Lung (tissue), 12 donors: Measurements from ENCODE around the gene ZC3H11A. TPM values are rescaled to one million over a fixed set of nuclear protein-coding genes. Genes with fewer than 3 reads are reported as not detected.

Experiments used
- ATAC-seq: fragments of 200-7000 bp; cut with Tn5 transposase; one replicate; pipeline ENCODE4 v1.9.1; 2020; ENCODE audit warnings: moderate number of reproducible peaks; ENCODE audit not compliant: insufficient read depth, low FRiP score
- DNase-seq, 3 donors: peaks; one replicate each; pipeline ENCODE4 v3.0.0-alpha.2; 2013 to 2017
- H3K27ac ChIP-seq, 2 donors: one replicate each; pipeline ENCODE4 v1.5.1; 2013; ENCODE audit warnings: mild to moderate bottlenecking in 2 of 2, moderate library complexity in 2 of 2, control low read depth in 1 of 2, inconsistent platforms in 1 of 2, low read depth in 1 of 2, low read length in 1 of 2
- H3K27me3 ChIP-seq, 3 donors: one replicate each; pipeline ENCODE4 v1.5.1; 2013; ENCODE audit warnings: low read length in 2 of 3; ENCODE audit not compliant: control insufficient read depth in 3 of 3, insufficient read depth in 3 of 3
- H3K36me3 ChIP-seq, 4 donors: one replicate each; pipeline ENCODE4 v1.5.1; 2013; ENCODE audit warnings: low read length in 4 of 4, mild to moderate bottlenecking in 1 of 4, moderate library complexity in 1 of 4; ENCODE audit not compliant: control insufficient read depth in 4 of 4, insufficient read depth in 4 of 4
- H3K4me1 ChIP-seq, 5 donors: one replicate each; pipeline ENCODE4 v1.5.1; 2013; ENCODE audit warnings: low read length in 5 of 5, mild to moderate bottlenecking in 2 of 5, moderate library complexity in 1 of 5; ENCODE audit not compliant: control insufficient read depth in 5 of 5, insufficient read depth in 5 of 5
- H3K4me3 ChIP-seq: one replicate; pipeline ENCODE4 v1.5.1; 2013; ENCODE audit warnings: mild to moderate bottlenecking, control low read depth, moderate library complexity
- H3K9ac ChIP-seq, 2 donors: one replicate each; pipeline ENCODE4 v1.5.1; 2013; ENCODE audit warnings: low read length in 2 of 2, control low read depth in 1 of 2; ENCODE audit not compliant: insufficient read depth in 1 of 2
- H3K9me3 ChIP-seq, 4 donors: one replicate each; pipeline ENCODE4 v1.5.1; 2013; ENCODE audit warnings: low read length in 3 of 4, mild to moderate bottlenecking in 1 of 4, moderate library complexity in 1 of 4; ENCODE audit not compliant: control insufficient read depth in 4 of 4, insufficient read depth in 3 of 4
- WGBS, 2 donors: extraction: QIAGEN DNeasy Blood & Tissue Kit; methylation state at CpG; one replicate each; pipeline ENCODE4 v1.1.7; 2013; 5-methylcytosine and 5-hydroxymethylcytosine counted together
- polyA plus RNA-seq, 2 donors: library from polyadenylated mRNA; stranded (reverse); fragments of 200-250 nt; gene quantifications; one replicate each; pipeline ENCODE4 v1.2.1, GENCODE V29; 2013
- total RNA-seq, 2 donors: library from RNA; depleted of rRNA in 1 of 2; stranded (reverse); fragments of >200 nt in 1 of 2; gene quantifications; one replicate each; pipeline ENCODE4 v1.2.1, GENCODE V29; 2014 to 2021
- TF ChIP-seq, protein P1 (sequence below): IDR thresholded peaks from 2 replicates; pipeline ENCODE4 v1.5.1; 2012; ENCODE audit warnings: mild to moderate bottlenecking; ENCODE audit errors: control extremely low read depth, extremely low read depth
- donor health status: control.
- donor health status: control.
- donor health status: Bipolar disorder and iron deficiency.
- donor health status: healthy.
- donor health status: DM: yes; HTN: yes; CAD: no.

The ZC3H11A gene
- total and polyA plus RNA-seq, 4 donors, result 34.9 to 148 (median 46.4) TPM

GRCh38 chr1:203797216-203797615 lies 1.8 kb downstream of the ZC3H11A start:
- Histone ChIP-seq H3K36me3 (peaks cover 0 to 14% (median 4%) of the 10 kb centered on the region in 4 donors), H3K4me1 (peaks cover 0 to 38% (median 22%) of the 10 kb centered on the region in 5 donors), H3K4me3 (no peak overlapping the region), H3K27ac (peak overlapping the region in 1 of 2 donors; percentile 16), H3K27me3 (no peaks in the 10 kb centered on the region), H3K9me3 (no peaks in the 10 kb centered on the region), H3K9ac (no peak overlapping the region)
- WGBS, 2 donors, result 68 to 71% methylated on average over 2 of the region's 2 CpGs
- TF ChIP-seq, protein P1, sequence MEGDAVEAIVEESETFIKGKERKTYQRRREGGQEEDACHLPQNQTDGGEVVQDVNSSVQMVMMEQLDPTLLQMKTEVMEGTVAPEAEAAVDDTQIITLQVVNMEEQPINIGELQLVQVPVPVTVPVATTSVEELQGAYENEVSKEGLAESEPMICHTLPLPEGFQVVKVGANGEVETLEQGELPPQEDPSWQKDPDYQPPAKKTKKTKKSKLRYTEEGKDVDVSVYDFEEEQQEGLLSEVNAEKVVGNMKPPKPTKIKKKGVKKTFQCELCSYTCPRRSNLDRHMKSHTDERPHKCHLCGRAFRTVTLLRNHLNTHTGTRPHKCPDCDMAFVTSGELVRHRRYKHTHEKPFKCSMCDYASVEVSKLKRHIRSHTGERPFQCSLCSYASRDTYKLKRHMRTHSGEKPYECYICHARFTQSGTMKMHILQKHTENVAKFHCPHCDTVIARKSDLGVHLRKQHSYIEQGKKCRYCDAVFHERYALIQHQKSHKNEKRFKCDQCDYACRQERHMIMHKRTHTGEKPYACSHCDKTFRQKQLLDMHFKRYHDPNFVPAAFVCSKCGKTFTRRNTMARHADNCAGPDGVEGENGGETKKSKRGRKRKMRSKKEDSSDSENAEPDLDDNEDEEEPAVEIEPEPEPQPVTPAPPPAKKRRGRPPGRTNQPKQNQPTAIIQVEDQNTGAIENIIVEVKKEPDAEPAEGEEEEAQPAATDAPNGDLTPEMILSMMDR, result no peak
- no peak for ATAC-seq
- no peak for DNase-seq

GRCh38 chr1:203797948-203798655 lies 2.7 kb downstream of the ZC3H11A start:
- ATAC-seq (no peak), DNase-seq (peak in 1 of 3 donors; percentile 4)
- Histone ChIP-seq H3K9ac (no peak overlapping the region), H3K27me3 (no peaks in the 10 kb centered on the region), H3K27ac (no peak overlapping the region), H3K9me3 (no peaks in the 10 kb centered on the region), H3K36me3 (peaks cover 0 to 14% (median 5%) of the 10 kb centered on the region in 4 donors), H3K4me3 (no peak overlapping the region), H3K4me1 (peaks cover 0 to 38% (median 22%) of the 10 kb centered on the region in 5 donors)
- TF ChIP-seq, protein P1, result no peak
- 78 to 89% methylated on average over 6 of the region's 6 CpGs for WGBS, 2 donors

DNA sequence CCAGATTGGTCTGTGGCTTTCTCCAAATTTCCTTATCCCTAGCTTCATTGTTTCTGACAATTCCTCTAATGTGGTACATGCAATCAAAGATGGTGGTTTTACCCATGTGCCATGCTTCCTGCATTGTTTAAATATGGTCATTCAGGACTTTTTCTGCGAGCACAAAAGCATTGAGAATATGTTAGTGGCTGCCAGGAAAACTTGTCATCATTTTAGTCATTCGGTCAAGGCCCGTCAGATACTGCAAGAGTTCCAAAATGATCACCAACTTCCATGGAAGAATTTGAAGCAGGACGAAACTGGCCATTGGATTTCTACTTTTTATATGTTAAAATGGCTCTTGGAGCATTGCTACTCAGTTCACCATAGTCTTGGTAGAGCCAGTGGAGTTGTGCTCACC lies 3.7 kb downstream of the ZC3H11A start:
- no peak overlapping the region for H3K4me3 ChIP-seq
- peaks cover 0 to 19% (median 8%) of the 10 kb centered on the region in 4 donors for H3K36me3 ChIP-seq
- 89% methylated on average over 4 of the region's 4 CpGs for WGBS, 2 donors
- no peak for DNase-seq
- peaks cover 3 to 40% (median 22%) of the 10 kb centered on the region in 5 donors for H3K4me1 ChIP-seq
- H3K27me3 ChIP-seq, result no peaks in the 10 kb centered on the region
- H3K27ac ChIP-seq, result no peak overlapping the region
- no peak overlapping the region for H3K9ac ChIP-seq
- no peaks in the 10 kb centered on the region for H3K9me3 ChIP-seq
- TF ChIP-seq, protein P1, result no peak
- no peak for ATAC-seq
